Neural crest cell (in vitro differentiated cells): ENCODE measurements around the gene TPP2. TPM values are rescaled to one million over a fixed set of nuclear protein-coding genes. Genes with fewer than 3 reads are reported as not detected.
A peak's percentile ranks its signal among the peaks of the same experiment; 100 is the strongest.

Experiments used
- DNase-seq: peaks from one replicate; pipeline ENCODE4 v3.0.0; 2021; ENCODE audit warnings: low read depth, mixed read lengths, low spot score
- H3K27ac Mint-ChIP-seq: one replicate; pipeline ENCODE4 v1.8.0; 2021; ENCODE audit warnings: mild to moderate bottlenecking, mixed read lengths; ENCODE audit not compliant: unreplicated experiment
- H3K27me3 Mint-ChIP-seq: 2 replicates; pipeline ENCODE4 v1.8.0; 2021; ENCODE audit warnings: low read depth, mild to moderate bottlenecking, mixed read lengths
- H3K36me3 Mint-ChIP-seq: 2 replicates; pipeline ENCODE4 v1.8.0; 2021; ENCODE audit warnings: low read depth, mild to moderate bottlenecking, mixed read lengths
- H3K4me1 Mint-ChIP-seq: 2 replicates; pipeline ENCODE4 v1.8.0; 2021; ENCODE audit warnings: mixed read lengths
- H3K4me3 Mint-ChIP-seq: one replicate; pipeline ENCODE4 v1.8.0; 2021; ENCODE audit warnings: mild to moderate bottlenecking, mixed read lengths
- H3K9me3 Mint-ChIP-seq: 2 replicates; pipeline ENCODE4 v1.8.0; 2021; ENCODE audit warnings: mixed read lengths
- long read RNA-seq: library from polyadenylated mRNA; unstranded; transcript quantifications from one replicate; pipeline ENCODE4 v2.0.0, GENCODE V29; 2020
- total RNA-seq: library from RNA; stranded (reverse); gene quantifications from 2 replicates; pipeline ENCODE4 v1.2.1, GENCODE V29; 2021
- TF ChIP-seq, protein P1 (sequence below): fragments of 200-600 bp; sonication (generic); conservative IDR thresholded peaks from 2 replicates; pipeline ENCODE4 v1.5.0; 2021; ENCODE audit warnings: antibody characterized with exemption, mild to moderate bottlenecking

The TPP2 gene
- total RNA-seq = 62.7 and 65.9 TPM in 2 replicates
- long read RNA-seq, full-length matches to known transcripts = 3 of 105 reads
- long read RNA-seq, partial matches to known transcripts = 91 of 105 reads
- long read RNA-seq, other reads (novel, unspliced or antisense) = 11 of 105 reads

GRCh38 chr13:102596147-102597028 is at the start of gene TPP2:
Gene TPP2 (plus strand): TSS chr13:102596986. CDS start chr13:102597039, 53 bp downstream.
- H3K27ac Mint-ChIP-seq = peak within 1 kb of the TSS; percentile 100
- no peaks in the 10 kb centered on the region for H3K9me3 Mint-ChIP-seq
- peak; percentile 98 for DNase-seq
- H3K4me1 Mint-ChIP-seq = peaks cover 51% of the 10 kb centered on the region
- H3K27me3 Mint-ChIP-seq = no peaks in the 10 kb centered on the region
- no peaks in the 10 kb centered on the region for H3K36me3 Mint-ChIP-seq
- H3K4me3 Mint-ChIP-seq = peak within 1 kb of the TSS; percentile 100
- TF ChIP-seq, protein P1, sequence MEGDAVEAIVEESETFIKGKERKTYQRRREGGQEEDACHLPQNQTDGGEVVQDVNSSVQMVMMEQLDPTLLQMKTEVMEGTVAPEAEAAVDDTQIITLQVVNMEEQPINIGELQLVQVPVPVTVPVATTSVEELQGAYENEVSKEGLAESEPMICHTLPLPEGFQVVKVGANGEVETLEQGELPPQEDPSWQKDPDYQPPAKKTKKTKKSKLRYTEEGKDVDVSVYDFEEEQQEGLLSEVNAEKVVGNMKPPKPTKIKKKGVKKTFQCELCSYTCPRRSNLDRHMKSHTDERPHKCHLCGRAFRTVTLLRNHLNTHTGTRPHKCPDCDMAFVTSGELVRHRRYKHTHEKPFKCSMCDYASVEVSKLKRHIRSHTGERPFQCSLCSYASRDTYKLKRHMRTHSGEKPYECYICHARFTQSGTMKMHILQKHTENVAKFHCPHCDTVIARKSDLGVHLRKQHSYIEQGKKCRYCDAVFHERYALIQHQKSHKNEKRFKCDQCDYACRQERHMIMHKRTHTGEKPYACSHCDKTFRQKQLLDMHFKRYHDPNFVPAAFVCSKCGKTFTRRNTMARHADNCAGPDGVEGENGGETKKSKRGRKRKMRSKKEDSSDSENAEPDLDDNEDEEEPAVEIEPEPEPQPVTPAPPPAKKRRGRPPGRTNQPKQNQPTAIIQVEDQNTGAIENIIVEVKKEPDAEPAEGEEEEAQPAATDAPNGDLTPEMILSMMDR = no peak

DNA sequence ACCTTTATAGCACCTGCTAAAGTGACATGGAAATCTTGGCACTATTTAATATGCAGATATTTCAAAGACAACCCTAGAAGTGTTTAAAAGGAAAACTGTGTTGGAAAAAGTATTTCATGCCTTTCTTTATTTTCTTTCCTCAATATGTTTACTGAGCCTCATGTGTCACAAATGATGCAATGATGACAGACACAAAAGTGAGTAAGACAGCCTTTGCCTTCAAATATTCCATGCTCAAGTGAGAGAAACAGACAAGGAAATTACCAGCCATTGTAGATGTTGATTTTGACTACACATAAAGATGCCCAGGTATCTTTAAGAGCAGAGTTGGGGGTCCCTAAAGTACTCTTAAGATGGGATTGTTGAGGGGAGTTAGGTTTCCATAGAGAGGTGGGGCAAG is 48.0 kb upstream of the TPP2 start:
- H3K27ac Mint-ChIP-seq = no peak overlapping the region
- no peaks in the 10 kb centered on the region for H3K36me3 Mint-ChIP-seq
- TF ChIP-seq, protein P1 = no peak
- H3K9me3 Mint-ChIP-seq = peaks cover 10% of the 10 kb centered on the region
- H3K4me1 Mint-ChIP-seq = no peaks in the 10 kb centered on the region
- no peak for DNase-seq
- no peak overlapping the region for H3K4me3 Mint-ChIP-seq
- H3K27me3 Mint-ChIP-seq = peaks cover 21% of the 10 kb centered on the region

DNA sequence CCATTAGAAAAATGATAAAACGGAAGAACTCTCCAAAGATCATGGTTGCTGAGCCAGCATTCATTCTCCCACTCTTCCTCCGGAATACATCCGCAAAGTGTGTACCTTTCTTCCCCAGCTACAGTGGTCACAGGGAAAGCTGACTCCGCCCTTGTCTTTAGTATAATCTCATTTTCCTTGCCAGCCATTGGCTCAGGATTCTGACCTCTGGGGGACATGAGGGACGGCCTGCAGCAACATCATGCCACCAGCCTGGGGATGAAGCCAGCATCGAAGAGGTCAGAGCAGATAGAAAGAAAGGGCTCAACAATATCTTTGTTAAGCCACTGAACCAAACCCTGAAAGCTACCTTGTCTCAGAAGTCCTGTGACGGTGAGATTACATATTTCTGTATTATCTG is 46.3 kb upstream of the TPP2 start:
- H3K27me3 Mint-ChIP-seq = peaks cover 10% of the 10 kb centered on the region
- no peak overlapping the region for H3K4me3 Mint-ChIP-seq
- no peak for DNase-seq
- peaks cover 5% of the 10 kb centered on the region for H3K9me3 Mint-ChIP-seq
- TF ChIP-seq, protein P1 = no peak
- no peaks in the 10 kb centered on the region for H3K36me3 Mint-ChIP-seq
- H3K27ac Mint-ChIP-seq = peak overlapping the region; percentile 75
- H3K4me1 Mint-ChIP-seq = no peaks in the 10 kb centered on the region

DNA sequence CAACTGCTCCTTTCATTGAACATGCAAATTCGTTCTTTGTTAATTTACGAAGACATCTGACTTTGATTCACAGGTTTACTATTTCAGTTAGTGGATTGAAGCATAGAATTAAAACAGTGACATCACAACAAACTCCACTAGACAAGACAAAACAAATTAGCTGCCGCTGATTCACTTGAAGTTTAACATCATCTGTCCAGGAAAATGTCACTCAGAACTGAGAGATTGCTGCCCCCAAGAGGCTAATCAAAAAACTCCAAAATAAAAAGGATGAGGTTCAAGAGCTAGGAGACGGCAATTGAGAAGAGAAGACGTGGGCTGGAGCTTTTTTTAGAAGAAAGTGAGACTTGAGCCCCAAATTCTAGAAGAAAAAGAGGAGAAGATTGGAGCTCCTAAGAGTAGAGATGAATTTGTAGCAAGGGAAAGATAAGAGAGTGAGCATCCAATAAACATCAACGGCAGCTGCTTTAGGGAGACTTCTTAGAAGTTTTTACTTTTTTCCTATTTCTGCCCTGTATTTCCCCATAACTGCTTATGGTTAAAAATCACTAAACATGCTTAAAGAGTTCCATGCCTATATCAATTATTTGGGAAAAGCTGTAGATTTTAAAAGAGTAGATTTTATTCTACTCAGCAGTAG is 40.8 kb upstream of the TPP2 start:
- TF ChIP-seq, protein P1 = peak; percentile 64
- Mint-ChIP-seq H3K4me3 (no peak overlapping the region), H3K36me3 (no peaks in the 10 kb centered on the region), H3K27me3 (peaks cover 3% of the 10 kb centered on the region), H3K27ac (no peak overlapping the region), H3K4me1 (no peaks in the 10 kb centered on the region), H3K9me3 (no peaks in the 10 kb centered on the region)
- DNase-seq = peak; percentile 20

DNA sequence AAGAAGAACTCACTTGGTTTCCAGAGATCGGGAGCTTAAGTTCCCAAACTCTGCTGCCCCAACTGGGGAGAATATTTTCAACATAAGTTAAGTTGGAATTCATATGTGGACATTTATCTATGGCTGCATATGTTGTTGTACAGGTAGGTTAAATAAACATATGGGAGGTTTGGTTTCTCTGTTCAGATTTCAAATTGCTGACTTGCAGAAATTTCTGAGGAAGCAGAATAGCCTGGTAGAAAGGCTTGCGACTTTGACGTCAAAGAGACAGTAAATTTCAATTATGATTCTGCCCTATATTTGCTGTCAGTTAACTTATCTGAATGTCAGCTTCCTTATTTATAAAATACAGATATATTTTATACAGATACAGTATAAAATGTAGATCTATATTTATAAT is 40.0 kb upstream of the TPP2 start:
- TF ChIP-seq, protein P1 = no peak
- peaks cover 3% of the 10 kb centered on the region for H3K27me3 Mint-ChIP-seq
- no peaks in the 10 kb centered on the region for H3K9me3 Mint-ChIP-seq
- no peak overlapping the region for H3K27ac Mint-ChIP-seq
- DNase-seq = no peak
- H3K4me1 Mint-ChIP-seq = no peaks in the 10 kb centered on the region
- H3K4me3 Mint-ChIP-seq = no peak overlapping the region
- no peaks in the 10 kb centered on the region for H3K36me3 Mint-ChIP-seq
